Esophagus squamous epithelium (tissue), 5 donors: Measurements from ENCODE around the gene ZNF431. TPM values are rescaled to one million over a fixed set of nuclear protein-coding genes. Genes with fewer than 3 reads are reported as not detected.

Experiments used
- DNase-seq: peaks from one replicate; lab custom pipeline; 2025; lab: John Stamatoyannopoulos, UW
- H3K27ac ChIP-seq, 4 donors: fragments of 200-600 bp; sonication (generic); one replicate each; pipeline ENCODE4 v1.5.1; 2016 to 2019; ENCODE audit warnings: mild to moderate bottlenecking in 1 of 4
- H3K27me3 ChIP-seq, 4 donors: fragments of 200-600 bp; sonication (generic); 1 replicate in 3 of 4; 2 replicates in 1 of 4; pipeline versions ENCODE4 v1.5.1 to v1.6.0; 2017 to 2021; ENCODE audit warnings: antibody characterized with exemption in 1 of 4
- H3K36me3 ChIP-seq, 3 donors: fragments of 200-600 bp; sonication (generic); one replicate each; pipeline ENCODE4 v1.5.1; 2016 to 2019
- H3K4me1 ChIP-seq, 3 donors: fragments of 200-600 bp; sonication (generic); one replicate each; pipeline ENCODE4 v1.5.1; 2017 to 2019
- H3K4me3 ChIP-seq, 4 donors: fragments of 200-600 bp; sonication (generic); 1 replicate in 3 of 4; 2 replicates in 1 of 4; pipeline ENCODE4 v1.5.1; 2016 to 2019; ENCODE audit warnings: mild to moderate bottlenecking in 2 of 4, moderate library complexity in 1 of 4
- H3K9me3 ChIP-seq, 3 donors: fragments of 200-600 bp; sonication (generic); one replicate each; pipeline ENCODE4 v1.5.1; 2016 to 2019
- POLR2A ChIP-seq, 4 donors: fragments of 450-650 bp; IDR thresholded peaks; one replicate each; pipeline ENCODE4 v1.6.1; 2017; ENCODE audit warnings: antibody characterized with exemption in 4 of 4, mild to moderate bottlenecking in 4 of 4, moderate library complexity in 3 of 4
- WGBS, 2 donors: methylation state at CpG; one replicate each; pipeline ENCODE4 v1.1.5; 2018; 5-methylcytosine and 5-hydroxymethylcytosine counted together
- intact Hi-C: fragments of 100-400 bp; cut with DNase I; formaldehyde crosslinking; loops from one replicate; pipeline ENCODE4 v1.15.0; 2022
- total RNA-seq, 4 donors: library from RNA; depleted of rRNA; stranded (reverse); fragments of >200 nt; gene quantifications; one replicate each; pipeline ENCODE4 v1.1.0, GENCODE V29; 2016
- TF ChIP-seq, protein P1 (sequence below), 6 experiments: fragments of 450-650 bp in 4 of 6; fragments of 200-600 bp in 2 of 6; sonication (generic) in 2 of 6; IDR thresholded peaks; one replicate each; pipeline ENCODE4 v1.5.1; 2016 to 2019; ENCODE audit warnings: antibody characterized with exemption in 6 of 6, mild to moderate bottlenecking in 4 of 6, moderate library complexity in 4 of 6
- donor health status: DM: yes; HTN: yes; CAD: no.

Gene ZNF431
- total RNA-seq, 4 donors from 2014 or later: 10.8 to 29.2 (median 15.8) TPM

DNA sequence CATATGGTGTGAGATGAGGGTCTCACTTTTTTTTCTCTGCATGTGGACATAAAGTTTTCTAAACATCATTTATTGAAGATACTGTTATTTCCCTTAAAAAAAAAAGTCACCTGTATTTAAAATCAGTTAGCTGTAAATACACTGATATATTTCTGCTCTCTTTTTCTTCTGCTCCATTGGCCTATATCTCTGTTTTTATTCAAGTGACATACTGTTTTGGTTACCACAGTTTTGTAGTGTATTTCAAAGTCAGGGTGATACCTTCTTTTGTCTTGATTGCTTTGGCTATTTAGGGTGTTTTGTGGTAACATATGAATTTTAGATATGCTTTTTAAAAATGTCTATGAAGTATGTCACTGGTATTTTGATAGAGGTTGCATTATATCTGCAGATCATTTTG, 15.8 kb upstream of the ZNF431 start:
- TF ChIP-seq, protein P1, sequence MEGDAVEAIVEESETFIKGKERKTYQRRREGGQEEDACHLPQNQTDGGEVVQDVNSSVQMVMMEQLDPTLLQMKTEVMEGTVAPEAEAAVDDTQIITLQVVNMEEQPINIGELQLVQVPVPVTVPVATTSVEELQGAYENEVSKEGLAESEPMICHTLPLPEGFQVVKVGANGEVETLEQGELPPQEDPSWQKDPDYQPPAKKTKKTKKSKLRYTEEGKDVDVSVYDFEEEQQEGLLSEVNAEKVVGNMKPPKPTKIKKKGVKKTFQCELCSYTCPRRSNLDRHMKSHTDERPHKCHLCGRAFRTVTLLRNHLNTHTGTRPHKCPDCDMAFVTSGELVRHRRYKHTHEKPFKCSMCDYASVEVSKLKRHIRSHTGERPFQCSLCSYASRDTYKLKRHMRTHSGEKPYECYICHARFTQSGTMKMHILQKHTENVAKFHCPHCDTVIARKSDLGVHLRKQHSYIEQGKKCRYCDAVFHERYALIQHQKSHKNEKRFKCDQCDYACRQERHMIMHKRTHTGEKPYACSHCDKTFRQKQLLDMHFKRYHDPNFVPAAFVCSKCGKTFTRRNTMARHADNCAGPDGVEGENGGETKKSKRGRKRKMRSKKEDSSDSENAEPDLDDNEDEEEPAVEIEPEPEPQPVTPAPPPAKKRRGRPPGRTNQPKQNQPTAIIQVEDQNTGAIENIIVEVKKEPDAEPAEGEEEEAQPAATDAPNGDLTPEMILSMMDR (IDR thresholded peaks at IDR 0.05): no peak
- no peak for TF ChIP-seq POLR2A (IDR thresholded peaks at IDR 0.05)
- Histone ChIP-seq H3K4me3 (no peak overlapping the region), H3K9me3 (peaks cover 0 to 3% (median 0%) of the 10 kb centered on the region in 3 donors), H3K27me3 (no peaks in the 10 kb centered on the region), H3K36me3 (peaks cover 0 to 13% (median 0%) of the 10 kb centered on the region in 3 donors), H3K27ac (no peak overlapping the region), H3K4me1 (peaks cover 0 to 13% (median 0%) of the 10 kb centered on the region in 3 donors)
- intact Hi-C loops: no loop called here
- DNase-seq: no peak

DNA sequence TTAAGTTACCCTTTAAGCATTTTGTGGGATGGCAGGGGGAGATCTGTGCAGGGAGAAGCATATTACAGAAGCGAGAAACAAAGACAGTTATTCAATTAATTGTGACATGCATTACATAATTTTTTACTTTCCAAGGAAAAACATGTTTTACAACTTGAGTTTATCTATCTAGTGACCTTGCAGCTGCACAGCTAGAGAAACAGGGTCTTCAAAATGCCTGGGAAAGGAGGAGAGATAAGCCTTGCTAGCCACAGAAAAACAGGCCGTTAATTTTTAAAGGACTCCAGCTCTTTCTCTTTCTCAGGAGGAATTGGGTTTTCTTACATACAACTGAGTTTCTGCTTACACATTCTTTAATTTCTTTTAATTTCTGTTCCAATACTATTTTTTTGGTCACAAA, 14.8 kb upstream of the ZNF431 start:
- H3K36me3 ChIP-seq: peaks cover 0 to 6% (median 0%) of the 10 kb centered on the region in 3 donors
- H3K4me3 ChIP-seq: no peak overlapping the region
- no peaks in the 10 kb centered on the region for H3K27me3 ChIP-seq
- H3K4me1 ChIP-seq: peaks cover 0 to 13% (median 0%) of the 10 kb centered on the region in 3 donors
- no peaks in the 10 kb centered on the region for H3K9me3 ChIP-seq
- intact Hi-C loops: no loop called here
- WGBS, 2 donors: 35 to 41% methylated on average over 2 of the region's 2 CpGs
- no peak overlapping the region for H3K27ac ChIP-seq
- no peak for TF ChIP-seq POLR2A (IDR thresholded peaks at IDR 0.05)
- TF ChIP-seq, protein P1 (IDR thresholded peaks at IDR 0.05): no peak
- no peak for DNase-seq

DNA sequence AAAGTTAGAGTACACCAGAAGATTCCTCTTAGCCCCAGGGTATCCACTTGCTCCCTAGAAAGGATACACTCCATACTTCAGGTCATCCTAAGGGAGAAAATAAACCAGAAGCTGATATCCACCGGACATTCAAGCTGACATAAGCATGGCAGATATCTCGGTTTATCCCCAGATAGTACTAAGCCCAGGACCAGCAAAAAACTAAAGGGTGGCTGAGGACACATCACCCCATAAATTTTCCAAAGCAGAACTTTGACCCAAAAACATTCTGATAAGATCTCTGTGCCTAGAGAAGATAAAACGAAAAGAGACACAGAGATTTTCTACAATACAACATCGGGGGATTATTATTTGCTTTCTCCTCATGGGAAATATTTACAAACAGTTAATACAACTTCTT, 13.9 kb upstream of the ZNF431 start:
- Histone ChIP-seq H3K4me1 (peaks cover 0 to 13% (median 0%) of the 10 kb centered on the region in 3 donors), H3K4me3 (no peak overlapping the region), H3K27me3 (no peaks in the 10 kb centered on the region), H3K9me3 (no peaks in the 10 kb centered on the region), H3K27ac (no peak overlapping the region), H3K36me3 (no peaks in the 10 kb centered on the region)
- DNase-seq: no peak
- intact Hi-C loops: no loop called here
- TF ChIP-seq POLR2A (IDR thresholded peaks at IDR 0.05): no peak
- TF ChIP-seq, protein P1 (IDR thresholded peaks at IDR 0.05): no peak
- 59 to 62% methylated on average over 4 of the region's 4 CpGs for WGBS, 2 donors

DNA sequence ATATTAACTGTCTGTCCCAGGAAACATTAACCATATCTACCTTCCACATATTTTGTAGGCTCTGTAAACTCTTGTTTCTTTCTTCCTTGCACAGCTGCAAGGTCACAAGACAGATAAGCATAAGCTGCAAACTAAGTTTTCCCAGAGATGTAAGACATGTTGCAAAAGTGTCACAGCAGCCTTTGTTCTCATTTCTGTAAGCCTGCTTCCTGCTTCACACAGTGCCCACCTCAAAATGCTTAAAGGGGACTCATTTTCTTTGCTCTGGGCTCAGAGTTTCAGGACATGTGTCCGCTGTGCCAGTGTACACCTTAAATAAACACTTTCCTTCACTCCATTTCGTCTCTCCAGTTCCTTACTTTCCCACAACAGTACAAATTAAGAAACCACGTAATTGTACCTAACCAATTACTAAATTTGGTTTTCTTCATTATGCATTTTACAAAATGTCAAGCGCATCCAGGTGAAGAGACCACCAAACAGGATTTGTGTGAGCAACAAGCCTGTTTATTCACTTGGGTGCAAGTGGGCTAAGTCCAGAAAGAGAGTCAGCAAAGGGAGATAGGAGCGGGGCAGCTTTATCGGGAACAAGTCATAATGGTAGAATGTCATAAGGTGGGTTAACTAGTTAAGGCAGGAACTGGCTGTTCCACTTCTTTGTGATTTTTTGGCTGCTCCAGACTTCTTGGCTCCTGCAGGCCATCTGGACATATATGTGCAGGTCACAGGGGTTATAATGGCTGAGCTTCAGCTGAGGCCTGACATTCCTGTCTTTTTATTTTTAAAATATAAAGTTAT, 12.7 kb upstream of the ZNF431 start:
- DNase-seq: no peak

More for the DNA sequence above, 12.7 kb upstream of the ZNF431 start:
- intact Hi-C loops: no loop called here
- Histone ChIP-seq H3K4me1 (peaks cover 0 to 13% (median 0%) of the 10 kb centered on the region in 3 donors), H3K36me3 (no peaks in the 10 kb centered on the region), H3K4me3 (no peak overlapping the region), H3K27ac (peak overlapping the region in 2 of 4 donors; percentile 54 to 67), H3K27me3 (no peaks in the 10 kb centered on the region), H3K9me3 (no peaks in the 10 kb centered on the region)
- TF ChIP-seq POLR2A (IDR thresholded peaks at IDR 0.05): no peak
- TF ChIP-seq, protein P1 (IDR thresholded peaks at IDR 0.05): no peak
- 63 to 73% methylated on average over 6 of the region's 6 CpGs for WGBS, 2 donors
